Embryonic facial prominence (tissue), 1 donor: ENCODE measurements around the gene ATG7.

ENCODE experiments used
- DNase-seq: peaks from one replicate; pipeline ENCODE4 v3.0.0-alpha.2; 2016; ENCODE audit errors: extremely low spot score

ATG7 gene

GRCh38 chr3:11362600-11362999 is 90.4 kb downstream of the ATG7 start:
- DNase-seq = no peak

- no peak for DNase-seq
Observed at GRCh38 chr3:11363715-11364114, 91.5 kb downstream of the ATG7 start.

DNA sequence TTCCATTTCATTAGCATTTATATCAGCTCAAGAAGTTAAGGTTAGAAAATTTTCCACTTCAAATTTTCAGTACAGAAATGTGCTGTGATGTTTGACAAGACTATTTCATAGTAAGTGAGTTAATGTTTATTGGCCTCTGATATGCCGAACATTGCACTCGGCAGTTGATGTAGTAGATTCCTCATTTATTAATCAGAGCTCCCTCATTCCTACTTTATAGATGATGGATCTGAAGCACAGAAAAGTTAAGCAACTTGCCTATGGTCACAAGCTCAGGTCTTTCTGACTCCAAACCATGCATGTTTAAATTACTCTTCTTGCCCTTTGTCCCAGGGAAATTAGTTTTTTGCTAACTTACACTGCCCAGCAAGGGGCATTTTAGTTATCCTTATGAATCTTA is 92.0 kb downstream of the ATG7 start:
- DNase-seq = no peak

GRCh38 chr3:11367143-11367693 is 95.0 kb downstream of the ATG7 start:
- no peak for DNase-seq

DNA sequence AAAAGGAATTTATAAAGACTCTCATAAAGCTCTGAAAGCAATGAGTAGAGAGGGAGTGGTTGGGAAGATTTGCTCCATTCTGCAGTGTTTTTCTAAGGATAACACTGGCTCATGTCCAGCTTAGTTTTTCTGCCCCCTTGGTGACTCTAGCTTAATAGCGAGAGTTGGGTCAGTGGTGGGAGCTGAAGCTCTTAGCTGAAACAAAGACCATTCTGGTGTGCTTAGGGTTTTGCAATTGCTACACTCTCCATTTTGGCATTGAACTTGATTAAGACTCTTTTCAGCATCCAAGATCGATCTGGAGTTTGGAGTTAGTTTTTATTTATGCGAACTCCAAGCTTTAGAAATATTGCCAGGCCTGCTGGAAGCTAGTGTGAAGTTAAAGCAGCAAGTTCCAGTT is 98.0 kb downstream of the ATG7 start:
- no peak for DNase-seq

GRCh38 chr3:11370966-11371365 is 98.8 kb downstream of the ATG7 start:
- DNase-seq = no peak

GRCh38 chr3:11371747-11372146 is 99.5 kb downstream of the ATG7 start:
- DNase-seq = no peak

- DNase-seq = no peak
Observed at GRCh38 chr3:11373235-11373634, 101.0 kb downstream of the ATG7 start.

GRCh38 chr3:11373654-11374053 is 101.5 kb downstream of the ATG7 start:
- no peak for DNase-seq

DNA sequence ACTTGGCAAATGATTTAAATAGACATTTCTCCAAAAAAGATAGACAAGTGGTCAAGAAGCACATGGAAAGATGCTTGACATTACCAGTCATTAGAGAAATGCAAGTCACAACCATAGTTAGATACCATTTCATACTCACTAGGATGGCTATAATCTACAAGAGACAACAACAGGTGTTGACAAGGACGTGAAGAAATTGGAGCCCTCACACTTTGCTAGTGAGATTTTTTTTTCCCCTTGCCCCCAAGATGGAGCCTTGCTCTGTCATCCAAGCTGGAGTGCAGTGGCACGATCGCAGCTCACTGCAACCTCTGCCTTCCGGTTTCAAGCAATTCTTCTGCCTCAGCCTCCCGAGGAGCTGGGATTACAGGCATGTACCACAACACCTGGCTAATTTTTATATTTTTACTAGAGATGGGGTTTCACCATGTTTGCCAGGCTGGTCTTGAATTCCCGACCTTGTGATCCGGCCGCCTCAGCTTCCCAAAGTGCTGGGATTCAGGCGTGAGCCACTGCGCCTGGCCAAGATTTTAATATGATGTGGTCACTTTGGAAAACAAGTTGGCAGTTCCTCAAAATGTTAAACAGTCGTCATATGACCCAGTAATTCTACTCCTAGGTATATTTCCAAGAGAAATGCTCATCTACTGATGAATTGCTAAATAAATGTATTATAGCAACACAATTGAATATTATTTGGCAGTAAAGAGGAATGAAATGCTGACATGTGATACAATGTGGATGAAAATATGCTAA is 103.3 kb downstream of the ATG7 start:
- DNase-seq = no peak

GRCh38 chr3:11377719-11378118 is 105.5 kb downstream of the ATG7 start:
- DNase-seq = no peak

DNA sequence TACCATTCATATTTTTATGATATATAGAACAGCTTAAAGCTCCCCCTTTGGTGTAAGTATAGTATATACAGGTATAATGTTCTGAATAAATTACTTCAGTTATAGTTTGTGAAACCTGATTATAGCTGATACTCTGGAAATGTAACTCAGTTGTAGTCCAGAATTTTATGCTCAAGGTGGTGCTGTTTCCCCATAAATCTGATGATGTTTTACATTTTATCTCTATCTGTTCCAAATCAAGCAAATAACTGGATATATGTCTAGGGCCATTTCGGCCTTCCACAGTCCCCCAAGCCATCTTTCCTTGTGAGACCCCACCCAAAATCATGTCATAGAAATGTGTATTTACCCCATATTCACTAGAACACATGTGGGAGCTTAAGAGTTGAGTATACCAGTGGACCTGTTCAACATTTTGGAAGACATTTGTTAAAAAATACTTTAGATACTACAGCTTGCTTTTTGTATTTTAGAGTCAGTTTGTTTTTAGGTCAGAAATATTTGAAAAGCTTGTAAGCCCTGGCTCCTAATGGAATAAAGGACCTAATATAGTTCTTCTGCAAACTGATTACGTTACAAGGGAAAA is 107.1 kb downstream of the ATG7 start:
- peak; percentile 79 for DNase-seq

DNA sequence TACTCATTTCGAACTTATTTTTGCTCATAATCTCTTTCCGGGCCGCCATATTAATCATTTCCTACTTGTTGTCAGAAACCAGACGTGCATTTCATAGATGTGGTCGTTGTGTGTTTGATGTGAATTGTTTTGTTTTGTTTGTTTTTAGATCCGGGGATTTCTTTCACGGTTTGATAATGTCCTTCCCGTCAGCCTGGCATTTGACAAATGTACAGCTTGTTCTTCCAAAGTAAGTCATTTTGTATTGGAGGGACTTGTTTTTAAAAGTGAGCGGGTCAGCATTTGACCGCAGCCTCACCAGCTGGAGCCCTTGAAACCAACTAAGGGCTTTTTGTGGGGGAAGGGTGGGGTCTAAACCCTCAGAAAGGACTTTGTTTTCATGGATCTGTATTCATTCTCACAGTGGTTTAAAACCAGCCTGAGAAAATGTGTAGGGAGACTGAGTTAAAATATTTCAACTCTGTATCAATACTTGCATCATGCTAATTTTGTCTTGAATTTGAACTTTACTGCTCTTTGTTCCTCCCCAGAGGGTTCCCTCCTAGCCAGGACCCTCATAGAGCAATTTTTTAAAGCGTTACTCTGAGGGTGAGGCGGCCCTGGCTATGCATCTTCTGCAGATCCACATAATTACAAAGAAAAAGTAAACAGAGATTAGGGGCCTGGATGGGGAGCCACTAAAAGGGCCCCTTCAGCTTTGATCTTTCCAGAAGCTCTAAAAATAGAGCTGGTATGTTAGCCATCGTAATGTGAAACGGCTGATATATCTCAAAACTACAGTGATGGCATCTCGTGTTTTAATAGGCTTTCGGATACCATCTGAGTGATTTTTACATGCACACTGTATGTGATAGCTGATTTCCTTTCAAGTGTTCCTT is 107.9 kb downstream of the ATG7 start:
- no peak for DNase-seq

DNA sequence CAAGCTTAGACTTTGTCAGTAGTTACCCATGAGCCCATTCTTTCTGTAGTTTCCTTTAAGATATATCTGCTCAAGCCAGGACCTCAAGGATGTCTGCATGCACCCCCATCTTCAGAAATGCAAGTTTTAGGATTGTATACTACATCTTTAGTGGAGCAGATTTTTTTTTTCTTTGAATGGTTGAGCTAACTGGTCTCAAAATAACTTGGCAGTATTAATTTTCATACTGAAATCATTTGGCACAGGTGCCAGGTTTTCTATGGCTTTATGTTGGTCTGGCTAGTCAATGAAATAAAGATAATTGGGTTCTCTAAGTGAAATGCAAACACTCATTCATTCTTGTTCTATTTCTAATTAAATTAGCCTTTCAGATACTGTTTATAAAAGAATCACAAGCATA is 108.9 kb downstream of the ATG7 start:
- DNase-seq = no peak

GRCh38 chr3:11381563-11381962 is 109.4 kb downstream of the ATG7 start:
- no peak for DNase-seq

DNA sequence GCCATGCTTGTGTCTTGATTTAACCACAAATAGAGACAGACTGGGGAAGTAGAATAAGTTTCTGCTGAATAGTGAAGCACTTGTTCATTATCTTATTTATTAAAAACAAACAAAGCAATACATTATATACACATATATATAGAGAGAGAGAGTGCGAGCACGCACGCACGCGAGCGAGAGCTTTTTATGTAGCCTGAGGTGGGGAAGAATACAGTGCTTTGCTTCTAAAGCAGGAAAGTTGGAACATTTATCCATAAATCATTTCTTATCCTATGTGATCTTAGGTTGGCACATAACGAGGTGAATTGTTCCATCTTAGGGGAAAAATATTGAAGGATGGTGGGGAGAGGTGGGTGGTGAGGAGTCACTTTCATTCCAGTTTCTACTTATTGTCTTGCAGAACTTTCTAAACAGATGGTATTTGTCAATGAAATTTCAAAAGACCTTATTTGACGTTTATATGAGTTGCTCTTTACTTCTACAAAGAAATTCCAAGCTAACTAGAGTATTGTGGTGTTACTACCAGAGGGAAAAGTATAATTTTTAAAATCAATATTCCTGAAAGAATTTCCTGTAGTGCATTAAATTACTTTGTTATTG is 110.0 kb downstream of the ATG7 start:
- DNase-seq = no peak

DNA sequence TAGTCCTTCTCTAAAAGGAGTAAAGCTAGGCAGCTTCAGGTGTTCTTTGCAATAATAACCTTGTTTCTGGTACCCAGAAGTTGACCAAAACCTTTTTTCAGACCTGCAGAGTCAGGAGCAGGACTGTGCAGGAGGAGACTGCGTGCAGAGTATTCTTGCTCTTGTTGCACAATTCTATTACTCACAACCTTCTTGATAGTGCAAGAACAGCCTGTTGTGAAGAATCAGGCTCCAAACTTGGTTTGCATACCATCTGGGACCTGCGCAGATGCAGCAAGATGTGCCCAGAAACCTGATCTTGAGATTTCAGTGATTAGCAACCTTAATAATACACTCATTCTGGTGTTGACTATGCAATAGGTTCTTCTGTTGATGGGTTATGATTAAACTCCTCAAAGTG is 111.9 kb downstream of the ATG7 start:
- DNase-seq = no peak

DNA sequence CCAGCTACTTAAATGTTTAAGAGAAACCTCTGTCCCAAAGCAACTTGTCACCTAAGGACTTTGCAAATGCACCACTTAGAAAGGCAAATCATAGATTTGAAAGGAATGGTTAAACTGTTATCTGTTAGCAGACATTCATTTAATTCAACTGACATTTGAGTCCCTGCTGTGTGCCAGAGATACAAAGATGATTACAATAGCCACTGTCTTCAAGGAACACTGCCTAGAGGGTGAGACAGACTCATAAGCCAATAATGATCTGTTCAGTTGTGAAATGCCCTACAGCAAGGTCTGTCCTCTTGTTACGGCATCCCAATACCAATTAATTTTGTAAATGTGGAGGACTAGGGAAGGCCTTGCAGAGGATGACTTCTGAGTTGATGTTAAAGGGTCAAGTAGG is 113.1 kb downstream of the ATG7 start:
- no peak for DNase-seq

DNA sequence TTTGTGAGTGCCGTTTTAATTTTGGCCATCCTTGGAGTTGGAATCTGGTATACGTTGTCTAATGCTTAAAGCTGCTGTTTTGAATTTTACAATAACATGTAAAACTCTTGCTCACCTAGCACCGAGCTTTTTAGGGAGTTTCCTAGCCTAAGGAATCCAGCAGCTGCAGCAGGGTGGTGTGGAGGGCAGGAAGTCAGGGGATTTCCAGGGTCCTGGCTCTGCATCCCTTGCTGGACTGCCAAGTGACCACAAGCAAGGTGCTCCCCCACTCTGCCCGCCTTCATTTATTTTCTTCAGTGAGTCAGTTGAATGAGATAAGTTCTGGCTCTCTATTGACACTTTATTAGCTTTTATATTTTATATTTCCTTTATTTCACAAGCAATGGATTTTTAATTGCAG is 113.7 kb downstream of the ATG7 start:
- DNase-seq = no peak

GRCh38 chr3:11386465-11387113 is 114.4 kb downstream of the ATG7 start:
- peak; percentile 55 for DNase-seq
